Activated T-cell treated with anti-CD3 and anti-CD28 coated beads for 4 hours (primary cell): ENCODE data around the gene VCP.
A peak's percentile ranks its signal among the peaks of the same experiment; 100 is the strongest.

Experiments used
- DNase-seq: peaks from one replicate; pipeline ENCODE4 v3.0.0-alpha.2; 2020

Gene VCP

DNA sequence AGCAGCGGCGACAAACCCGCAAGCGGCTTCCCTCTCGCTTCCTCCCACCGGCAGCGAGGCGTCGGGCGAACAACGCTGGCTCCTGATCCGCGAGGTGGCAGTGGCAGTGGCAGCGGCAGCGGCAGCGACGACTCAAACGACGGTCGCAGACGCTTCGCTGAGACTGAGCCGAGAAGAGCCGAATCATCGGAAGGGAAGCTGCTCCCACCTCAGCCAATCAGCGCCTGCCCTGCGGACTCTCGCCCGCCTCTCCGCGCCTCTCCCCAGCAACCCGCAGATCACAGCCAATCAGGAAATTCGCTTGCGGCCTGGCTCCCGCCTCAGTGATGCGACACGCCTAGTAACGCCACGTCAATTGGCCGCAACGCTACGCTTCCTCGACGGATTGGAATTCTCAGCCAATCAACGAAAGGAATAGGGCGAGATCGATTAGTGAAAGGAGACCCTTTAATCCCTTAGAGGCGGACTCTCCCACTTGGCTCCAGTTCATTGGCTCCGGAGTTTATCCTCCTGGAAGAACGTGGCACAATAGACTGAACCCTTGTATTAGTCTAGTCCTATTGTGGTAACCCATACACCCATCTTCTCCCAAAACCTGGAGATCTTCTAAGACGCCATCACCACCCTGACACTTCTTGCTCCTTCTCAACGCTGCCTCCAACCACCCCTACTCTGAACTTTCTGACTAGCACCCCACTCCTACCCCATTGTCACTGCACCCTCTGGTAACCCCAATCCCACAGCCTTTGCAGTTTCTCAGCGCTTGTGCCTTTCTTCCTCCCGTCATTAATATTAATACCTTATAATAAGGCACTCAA is at the start of gene VCP:
Gene VCP, minus strand, starts transcription at position 165 of the 818 bp plus-strand sequence. CDS start 272 bp downstream, outside the sequence.
- DNase-seq: peak; percentile 94

DNA sequence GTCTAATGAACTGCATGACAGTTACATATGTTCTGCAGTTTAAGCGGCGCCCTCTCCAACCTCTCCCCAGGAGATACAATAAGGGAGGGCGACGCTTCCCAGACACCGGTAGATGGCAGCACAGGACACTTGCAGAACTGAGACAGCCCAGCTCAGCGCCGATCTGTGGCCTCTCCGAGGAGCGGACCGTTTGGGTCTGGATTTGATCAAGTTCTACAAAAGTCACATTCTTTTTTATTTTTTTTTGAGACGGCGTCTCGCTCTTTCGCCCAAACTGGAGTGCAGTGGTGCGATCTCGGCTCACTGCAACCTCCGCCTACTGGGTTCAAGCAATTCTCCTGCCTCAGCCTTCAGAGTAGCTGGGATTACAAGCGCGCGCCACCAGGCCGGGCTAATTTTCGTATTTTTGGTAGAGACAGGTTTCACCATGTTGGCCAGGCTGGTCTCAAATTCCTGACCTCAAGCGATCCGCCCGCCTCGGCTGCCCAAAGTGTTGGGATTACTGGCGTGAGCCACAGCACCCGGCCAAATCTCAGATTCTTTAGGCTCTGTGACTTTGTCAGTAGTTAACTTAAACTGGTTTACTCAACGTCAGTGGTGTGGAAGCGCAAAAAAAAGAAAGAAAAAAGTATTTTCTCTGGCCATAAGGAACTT is 44.6 kb upstream of the VCP start:
- DNase-seq: peak; percentile 85

DNA sequence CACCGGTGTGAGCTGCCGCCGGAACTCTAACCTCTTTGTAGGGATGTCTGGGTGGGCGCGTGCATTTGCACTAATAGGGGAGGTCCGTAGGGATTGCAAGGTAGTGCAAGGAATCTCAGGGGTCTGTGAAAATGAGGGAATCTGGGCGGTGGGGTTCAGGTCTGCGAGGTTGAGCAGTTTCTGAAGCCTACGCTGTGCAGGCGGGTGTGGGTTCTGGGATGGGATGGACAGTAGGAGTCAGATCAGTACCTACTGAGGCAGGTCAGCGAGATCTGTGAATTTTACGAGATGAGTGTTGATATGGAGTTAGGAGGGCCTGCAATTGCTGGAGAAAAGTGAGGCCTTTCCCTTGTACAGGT is 44.1 kb upstream of the VCP start:
- no peak for DNase-seq

DNA sequence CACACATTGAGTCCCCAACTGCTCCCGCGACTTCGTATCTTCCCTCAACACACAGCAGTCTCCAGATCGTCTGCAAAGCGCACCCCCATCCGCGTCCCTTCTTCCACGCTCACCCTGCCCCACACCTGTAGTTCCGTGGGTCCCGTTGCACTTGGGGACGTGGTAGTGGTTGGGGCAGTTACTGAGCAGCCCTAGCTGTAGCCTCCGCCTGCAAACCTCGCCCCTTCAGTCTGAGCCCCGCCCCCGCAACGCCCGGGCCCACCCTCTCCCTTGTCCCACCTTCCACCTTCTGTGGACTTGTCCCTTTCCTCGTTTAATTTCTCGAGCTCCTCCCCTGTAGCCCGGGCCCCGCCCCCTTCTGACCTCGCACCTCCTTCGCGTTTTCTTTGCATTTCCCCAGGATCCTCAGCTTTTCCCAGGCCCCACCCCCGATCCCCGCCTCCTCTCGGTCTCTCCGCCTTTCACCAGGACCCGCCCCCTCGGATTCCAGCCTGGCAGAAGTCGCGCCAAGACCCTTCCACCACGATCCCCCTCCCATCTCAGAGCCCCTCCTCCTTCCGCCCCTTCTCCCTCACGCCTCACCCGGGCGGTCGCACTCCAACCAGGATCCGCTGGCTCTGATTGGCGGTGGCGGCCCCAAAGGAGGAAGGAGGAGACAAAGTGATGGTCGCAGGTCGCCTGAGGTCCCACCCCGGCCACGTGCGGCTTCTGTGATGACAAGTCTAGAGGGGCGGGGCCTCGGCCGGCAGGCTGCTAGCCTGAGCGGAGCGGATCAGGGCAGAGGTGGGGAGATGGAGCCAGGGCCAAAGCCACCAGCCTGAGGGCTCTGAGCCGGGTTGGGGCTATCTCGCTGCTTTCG is 43.5 kb upstream of the VCP start, which contains the start of gene ATOSB:
Gene ATOSB, minus strand, starts transcription at position 183 of the 859 bp plus-strand sequence. CDS start 7,588 bp downstream, outside the sequence.
- peak; percentile 83 for DNase-seq

DNA sequence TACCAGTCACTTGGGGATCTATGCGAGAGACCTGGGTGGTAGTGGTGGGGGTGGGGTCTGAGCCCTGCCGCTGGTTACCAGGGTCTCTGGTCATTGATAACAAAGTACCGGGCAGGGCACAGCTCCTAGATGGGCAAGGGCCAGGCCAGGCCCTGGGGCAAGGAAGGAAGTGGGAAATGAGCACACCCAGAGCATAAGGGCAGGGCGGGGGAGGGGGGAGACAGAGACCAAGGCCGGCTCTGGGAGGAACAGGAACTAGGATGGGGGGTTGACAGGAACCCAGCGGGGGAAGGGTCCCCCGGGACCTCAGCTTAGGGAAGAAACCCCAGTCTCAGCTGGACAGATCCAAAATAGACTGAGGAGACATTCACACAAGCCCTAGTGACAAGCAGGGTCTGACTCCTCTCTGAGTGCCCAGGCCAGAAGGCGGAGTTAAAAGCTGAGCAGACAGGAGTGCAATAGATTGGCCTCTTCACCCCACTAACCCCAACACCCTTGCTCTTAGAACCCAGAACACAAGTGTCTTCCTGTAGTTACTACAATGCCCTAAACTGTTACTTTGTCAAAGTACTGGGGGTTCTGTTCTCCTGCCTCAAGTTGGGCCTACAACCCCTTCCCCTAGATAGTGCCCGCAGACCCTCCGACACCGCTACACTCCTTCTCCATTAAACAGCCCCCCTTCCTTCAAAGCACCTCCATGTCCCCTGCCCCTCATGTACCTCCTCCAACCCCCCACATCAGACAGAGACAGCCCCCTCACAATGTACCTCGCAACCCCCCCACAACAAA is 42.6 kb upstream of the VCP start:
- no peak for DNase-seq

DNA sequence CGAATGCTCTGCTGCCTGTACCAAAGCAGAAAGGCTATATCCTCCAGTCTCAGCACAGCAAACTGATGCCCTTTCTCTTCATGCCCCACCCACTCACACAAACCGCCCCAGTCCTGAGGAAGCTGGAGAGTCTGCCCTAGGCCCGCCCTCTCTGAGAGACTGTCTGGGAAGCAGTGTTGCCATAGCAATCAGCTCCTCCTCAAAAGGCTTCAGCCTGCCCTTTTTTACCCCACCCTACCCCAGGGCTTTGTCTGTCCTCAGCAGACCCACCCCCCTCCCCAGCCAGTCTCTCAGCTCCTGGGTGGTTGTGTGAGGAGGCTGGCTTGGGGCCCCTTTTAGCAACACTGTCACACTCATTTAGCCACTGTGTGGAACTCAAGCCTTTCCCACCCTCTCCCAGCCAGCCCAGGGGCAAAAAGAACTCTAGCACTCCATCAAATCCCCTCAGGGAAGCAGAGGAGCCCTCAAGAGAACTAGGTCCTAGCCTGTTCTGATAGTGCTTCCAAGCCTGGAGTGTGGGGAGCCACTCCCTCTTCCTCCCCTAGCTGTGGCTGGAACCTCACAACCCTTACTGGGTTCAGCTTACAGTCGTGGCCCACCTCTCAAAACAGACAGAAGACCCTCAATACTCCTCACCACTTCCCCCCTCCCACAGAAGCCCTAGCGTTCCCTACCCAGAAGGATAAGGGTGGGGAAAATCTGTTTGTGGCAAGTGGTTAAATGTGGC is 41.9 kb upstream of the VCP start:
- no peak for DNase-seq

DNA sequence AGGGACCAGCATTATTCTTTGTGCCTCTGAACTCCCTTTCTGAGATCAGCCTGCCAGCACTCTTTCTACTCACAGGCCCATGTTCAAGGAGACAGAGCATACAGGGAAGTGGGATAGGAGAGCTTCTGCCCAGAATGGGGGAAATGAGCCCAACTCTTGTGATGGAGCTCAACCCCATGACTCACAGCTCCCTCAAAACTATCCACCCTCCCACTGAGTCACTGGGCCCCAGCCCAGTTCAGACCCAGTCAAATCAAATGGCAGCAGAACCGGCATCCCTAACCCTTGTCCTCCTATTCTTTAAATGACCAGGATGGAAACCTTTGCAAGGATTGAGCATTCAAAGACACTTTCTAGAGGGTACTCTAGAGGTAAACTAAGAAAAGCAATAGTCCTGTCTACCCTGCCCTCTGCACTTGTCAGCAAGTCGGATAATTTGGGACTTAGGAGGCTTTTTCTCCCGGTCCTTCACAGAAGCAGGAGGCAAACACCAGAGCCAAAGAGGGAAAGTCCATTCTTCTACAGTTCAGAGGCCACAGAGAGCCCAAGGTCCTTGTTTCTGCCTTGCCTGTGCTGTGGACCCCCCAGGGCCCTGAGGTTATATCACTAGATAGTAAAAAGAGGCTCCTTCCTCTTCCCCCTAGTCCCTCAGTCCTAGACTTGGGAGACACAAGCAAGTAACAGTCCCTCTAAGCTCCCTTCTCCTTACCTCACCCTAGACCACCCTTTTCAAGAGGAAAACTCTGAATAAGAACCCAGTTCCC is 40.0 kb upstream of the VCP start:
- DNase-seq: no peak

DNA sequence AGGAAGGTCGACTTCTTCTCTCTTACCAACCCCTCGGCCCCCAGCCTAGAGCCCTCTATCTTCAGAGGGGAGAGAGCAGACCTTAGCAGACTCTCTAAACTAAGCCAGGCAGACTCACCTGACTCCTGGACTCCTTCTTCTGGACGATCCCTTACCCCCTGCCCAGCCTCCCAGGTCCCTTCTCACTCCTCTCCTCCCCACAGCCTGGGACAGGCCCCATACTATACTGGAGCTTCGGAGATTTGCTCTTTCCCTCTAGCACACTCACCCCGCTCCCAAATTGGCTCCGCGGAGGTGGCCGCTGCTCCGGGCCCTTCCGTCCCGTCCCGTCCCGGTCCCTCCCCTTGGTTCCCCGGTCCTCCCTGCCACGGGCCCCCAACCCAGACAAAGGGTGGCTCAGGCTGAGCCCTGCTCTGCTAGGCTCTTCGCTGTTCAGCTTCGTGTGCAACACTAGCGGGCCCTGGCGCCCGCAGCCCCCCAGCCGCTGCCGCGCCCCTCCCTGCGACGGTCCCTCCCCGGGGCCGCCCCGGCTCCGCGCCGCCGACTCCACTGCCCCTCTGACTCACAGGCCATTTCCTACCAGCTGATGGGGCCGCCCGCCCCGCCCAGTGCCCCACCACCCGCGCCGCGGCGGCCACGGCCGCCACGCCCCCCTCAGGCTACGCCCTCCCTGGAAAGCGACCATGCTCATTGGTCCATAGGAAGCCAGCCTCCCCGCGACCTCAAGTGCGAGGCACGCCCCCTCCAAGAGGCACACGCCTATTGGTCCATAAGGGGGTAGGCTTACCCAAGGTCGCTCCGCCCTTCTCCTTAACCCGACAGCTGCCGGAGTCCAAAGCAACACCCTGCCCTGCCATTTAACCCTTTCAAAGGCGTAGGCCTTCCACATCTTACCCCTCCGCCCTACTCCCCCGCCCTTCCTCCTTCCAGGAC is 38.8 kb upstream of the VCP start:
- peak; percentile 91 for DNase-seq

DNA sequence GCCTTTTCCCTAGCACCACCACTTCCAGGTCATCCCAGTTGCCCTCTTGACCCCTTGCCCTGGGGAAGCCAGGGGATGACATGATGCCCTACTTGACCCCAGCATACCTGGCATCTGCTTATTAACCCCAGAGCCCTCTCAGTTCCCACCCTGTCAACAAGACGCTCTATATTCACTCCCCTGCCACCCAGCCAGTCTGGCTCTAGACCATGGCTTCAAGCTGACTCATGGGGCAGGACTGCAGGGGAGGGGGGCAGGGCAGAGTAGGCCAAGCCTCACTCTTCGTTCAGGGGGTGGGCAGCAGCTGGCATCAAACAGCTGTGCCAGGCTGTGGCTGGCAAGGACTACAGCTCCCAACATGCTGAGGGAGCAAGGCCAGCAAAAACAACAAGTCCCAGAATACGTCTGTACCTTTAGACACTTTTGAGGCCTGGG is 37.9 kb upstream of the VCP start:
- DNase-seq: no peak

DNA sequence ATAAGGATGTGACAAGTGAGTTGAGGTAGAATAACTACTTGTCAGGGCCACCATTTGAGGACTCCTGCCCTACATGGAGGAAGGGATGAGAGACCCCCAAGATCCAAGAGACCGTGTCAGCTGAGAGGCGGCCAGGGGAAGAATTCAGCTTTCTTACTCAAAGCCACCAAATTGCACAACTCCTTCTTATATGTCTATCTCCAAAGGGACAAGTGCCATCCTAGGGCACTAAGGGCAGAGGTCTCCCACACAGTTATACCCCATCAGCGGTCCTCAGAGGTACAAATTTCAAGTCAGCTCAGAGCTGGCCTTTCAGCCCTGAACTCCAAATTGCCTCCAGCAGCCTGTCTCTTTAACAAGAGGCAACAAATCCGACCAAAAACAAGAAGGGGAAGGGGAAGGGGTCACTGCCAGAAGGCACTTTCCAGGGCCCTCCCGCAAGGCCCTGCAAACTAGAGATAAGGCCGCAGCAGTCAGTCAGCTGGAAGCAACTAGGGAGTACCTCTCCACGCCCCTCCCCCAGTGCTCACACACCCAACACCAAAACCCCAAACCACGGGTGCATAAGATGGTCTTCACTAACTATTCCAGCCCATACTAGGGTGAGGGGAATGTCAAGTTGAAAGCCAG is 36.6 kb upstream of the VCP start:
- DNase-seq: no peak

DNA sequence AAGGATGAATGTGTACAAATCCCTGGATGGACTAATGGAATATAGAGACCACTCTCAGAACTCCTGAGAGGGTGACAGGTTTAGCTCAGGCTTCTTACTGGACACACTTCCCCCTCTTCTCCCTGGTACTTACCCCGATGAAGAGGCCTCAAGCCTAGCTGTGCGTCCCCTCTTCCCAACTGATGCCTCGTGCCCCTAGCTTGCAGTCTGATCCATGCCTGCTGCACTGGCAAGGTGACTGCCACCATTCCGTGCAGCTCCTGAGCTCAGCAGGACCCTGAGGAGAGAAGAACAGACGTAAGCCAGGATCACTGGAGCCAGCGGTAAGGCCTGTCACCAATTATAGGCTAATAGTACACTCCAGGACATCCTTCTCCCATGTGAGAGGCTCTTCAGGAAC is 36.0 kb upstream of the VCP start:
- no peak for DNase-seq

DNA sequence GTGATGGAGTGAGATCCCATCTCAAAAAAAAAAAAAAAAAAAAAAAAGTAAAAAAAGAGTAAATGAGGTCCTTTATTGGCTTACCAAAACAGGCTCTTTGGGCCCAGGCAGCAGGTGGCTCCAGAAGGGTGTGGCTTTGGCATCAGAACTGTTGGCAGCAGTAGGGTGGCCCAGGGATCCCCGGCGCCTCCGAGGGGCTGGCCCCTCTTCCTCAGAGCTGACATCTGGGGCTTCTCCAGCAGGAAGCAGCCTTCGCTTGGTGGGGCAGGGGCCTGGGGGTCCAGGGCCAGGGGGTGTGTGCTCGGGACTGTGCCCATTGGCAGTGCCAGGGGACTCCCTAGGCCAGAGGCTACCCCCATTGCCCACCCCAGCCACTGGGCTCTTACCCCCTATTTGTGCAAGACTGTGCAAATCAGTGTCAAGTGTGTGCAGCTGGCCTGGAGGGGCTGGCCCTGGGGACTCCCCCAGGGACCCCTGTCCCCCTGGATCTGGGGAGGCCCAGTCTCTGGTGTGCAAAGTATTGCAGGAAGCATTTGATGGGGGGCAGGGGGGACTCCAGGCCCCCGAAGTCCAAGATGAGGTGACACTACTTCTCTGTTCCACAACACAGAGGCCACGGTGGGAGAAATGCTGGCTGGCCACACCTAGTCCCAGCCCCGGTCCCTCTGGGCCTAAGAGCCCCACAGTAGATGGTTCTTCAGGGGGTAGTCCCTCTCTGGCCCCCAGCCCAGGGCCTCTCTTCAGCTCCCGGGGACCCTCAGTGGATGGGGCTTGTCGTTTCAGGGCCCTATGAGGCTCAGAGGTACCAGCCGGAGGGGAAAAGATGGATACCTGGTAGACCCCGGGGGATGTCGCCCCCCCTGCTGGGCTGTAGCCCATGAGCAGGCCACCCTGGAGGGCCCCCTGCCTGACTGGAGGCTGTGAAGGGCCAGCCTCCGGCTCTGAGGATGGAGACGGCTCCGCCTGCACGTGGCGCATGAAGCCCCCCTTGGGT is 35.2 kb upstream of the VCP start:
- no peak for DNase-seq

DNA sequence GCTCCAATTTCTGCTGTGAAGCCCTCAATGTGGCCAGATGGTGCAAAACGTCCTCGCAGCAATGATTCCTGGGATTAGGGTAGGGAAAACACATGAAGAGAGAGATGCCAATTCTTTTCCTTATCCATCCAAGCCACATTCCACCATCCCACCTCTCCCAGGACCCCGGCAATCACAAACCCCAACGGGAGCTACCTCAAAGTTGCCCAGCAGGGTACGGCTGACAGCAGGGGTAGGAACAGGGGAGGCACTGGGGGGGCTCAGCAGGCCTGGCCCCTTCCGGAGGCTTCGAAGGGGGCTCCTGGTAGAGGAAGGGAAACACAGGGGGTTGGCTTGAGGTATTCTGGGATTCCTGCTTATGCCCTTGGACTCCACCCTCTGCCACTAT is 33.9 kb upstream of the VCP start:
- no peak for DNase-seq

DNA sequence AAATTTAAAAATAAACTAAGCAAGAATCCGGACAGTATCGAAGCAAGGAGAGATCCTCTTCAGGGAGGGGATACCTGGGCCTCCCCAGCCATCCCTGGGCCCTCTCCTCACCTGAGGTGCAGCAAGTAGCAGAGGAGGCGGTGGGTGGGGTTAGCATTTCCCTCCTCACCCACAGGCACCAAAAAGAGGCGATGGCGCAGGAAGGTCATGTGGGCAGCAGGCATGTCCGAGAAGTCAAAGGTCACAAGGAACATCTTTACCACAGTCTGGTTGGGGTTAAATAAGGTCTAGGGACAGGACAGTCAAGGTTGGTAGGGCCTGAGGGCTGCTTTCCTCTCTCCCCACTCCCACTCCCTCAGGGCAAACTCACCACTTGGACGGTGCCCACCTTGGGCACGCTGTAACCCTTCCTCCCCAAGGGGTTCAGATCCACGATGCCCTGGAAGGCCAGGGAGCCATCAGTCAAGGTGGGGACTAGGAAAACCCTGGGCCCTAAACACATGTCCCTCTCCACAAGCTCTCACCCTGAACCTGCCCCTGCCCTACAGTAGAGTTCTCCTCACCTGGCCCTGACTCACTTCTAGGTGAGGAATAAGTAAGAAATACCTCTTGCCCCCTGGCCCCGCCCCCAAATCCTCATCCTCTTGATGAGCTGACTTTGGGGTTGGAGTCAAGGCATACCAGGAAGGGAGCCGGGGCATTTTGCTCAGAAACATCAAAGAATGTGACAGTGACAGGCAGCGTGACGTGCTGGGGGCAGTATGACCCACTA is 33.3 kb upstream of the VCP start:
- no peak for DNase-seq

DNA sequence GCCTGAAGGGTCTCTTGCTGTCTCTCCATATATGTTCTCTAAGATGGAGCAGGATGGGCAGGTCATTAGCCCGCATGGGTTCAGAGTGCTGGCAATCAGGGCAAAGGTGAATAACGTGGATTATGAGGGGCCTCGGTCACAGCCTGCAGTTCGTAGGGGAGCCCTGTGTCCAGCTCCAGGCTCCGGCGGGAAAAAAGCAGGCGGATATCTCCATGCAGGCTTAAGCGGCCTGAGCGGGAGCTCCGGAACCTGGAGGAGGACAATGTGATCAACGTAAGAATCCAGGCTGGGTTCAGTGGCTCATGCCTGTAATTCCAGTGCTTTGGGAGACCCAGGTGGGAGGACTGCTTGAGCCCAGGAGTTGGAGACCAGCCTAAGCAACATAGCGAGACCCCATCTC is 32.7 kb upstream of the VCP start:
- DNase-seq: no peak

DNA sequence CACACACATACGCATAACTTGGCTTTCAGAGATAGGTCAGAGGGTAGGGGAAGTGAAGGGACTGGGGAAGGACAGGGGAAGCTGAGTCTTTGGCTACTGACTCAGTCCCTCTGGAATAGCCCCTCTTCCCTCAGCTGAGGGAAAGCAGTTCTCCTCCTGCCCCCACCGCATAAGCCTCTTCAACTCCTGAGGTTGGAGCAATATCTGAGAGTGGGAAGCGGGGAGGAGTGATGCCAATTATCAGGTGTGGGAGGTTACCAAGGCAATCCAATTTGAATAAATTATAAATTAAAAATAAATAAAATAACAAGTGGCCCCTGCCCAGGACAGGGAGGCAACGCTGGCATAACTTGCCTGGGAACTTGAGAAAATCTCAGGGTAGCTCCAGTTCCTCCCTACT is 32.2 kb upstream of the VCP start:
- no peak for DNase-seq

DNA sequence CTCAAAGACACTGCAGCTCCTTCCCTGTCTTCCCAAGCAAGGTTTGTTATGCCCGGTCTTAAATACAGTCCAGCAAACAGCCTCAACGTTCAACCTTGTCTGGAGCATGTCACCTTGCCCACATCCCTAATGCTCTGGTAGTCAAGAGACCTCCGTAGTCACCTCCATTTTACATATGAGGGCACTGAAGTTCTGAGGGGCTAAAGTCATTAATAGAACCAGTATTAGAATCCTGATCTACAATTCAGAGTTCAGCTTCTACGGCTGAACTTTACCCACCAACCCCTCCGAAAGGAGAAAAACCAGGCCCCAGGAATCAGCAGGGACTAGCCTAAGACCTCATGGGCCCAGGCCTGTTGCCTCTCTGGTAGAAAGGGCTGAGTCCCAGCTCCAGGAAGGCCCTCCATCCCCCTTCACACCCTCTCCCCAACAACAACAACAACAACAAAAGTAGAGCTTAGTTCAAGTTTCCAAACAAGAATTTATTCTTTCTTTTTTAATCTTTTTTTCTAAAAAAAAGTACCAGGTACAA is 31.3 kb upstream of the VCP start:
- DNase-seq: no peak
